ENCODE measurements around the gene ARMC2.

GRCh38 chr6:108902382-108902792 lies 54.2 kb downstream of the ARMC2 start:
- TF ChIP-seq CTCF (IDR thresholded peaks at IDR 0.05): no peak
- TF ChIP-seq MYC (IDR thresholded peaks at IDR 0.05; ENCODE audit: borderline replicate concordance, low read length): no peak
- TF ChIP-seq NFE2L2 (conservative IDR thresholded peaks at IDR 0.05; ENCODE audit: low read length): no peak
- TF ChIP-seq GATA3 (IDR thresholded peaks at IDR 0.05; ENCODE audit: borderline replicate concordance): no peak
- no peak for TF ChIP-seq BHLHE40 (IDR thresholded peaks at IDR 0.05; ENCODE audit: low read depth, low read length)
- no peak for TF ChIP-seq E2F6 (IDR thresholded peaks at IDR 0.05; ENCODE audit: borderline replicate concordance, low read depth)
- TF ChIP-seq POLR2A (IDR thresholded peaks at IDR 0.05; ENCODE audit: low read length): no peak
- TF ChIP-seq RAD21 (conservative IDR thresholded peaks at IDR 0.05 in 1 of 2, IDR thresholded peaks at IDR 0.05 in 1 of 2): no peak
- TF ChIP-seq CBX8 (IDR thresholded peaks at IDR 0.05): no peak
- TF ChIP-seq SREBF2 (IDR thresholded peaks at IDR 0.05): no peak
- TF ChIP-seq REST (IDR thresholded peaks at IDR 0.05): no peak
- TF ChIP-seq HES2 (IDR thresholded peaks at IDR 0.05): no peak
- no peak for TF ChIP-seq ZFP36 (IDR thresholded peaks at IDR 0.05; ENCODE audit: borderline replicate concordance, partially characterized antibody)
